A673 (cell line): ENCODE data around the gene ZNF425.

ENCODE experiments used
- CTCF ChIP-seq: fragments of 300-800, 200-600 bp; sonication (generic); conservative IDR thresholded peaks from 2 replicates; pipeline ENCODE4 v1.5.1; 2017; ENCODE audit warnings: low read depth, mild to moderate bottlenecking, antibody characterized with exemption, low read length, moderate library complexity, mixed read lengths
- EZH2 ChIP-seq: fragments of 200-600 bp; sonication (generic); IDR thresholded peaks from 2 replicates; pipeline ENCODE4 v1.6.1; 2017; ENCODE audit warnings: borderline replicate concordance, low read depth, mild to moderate bottlenecking, mixed read lengths, antibody characterized with exemption, low read length; ENCODE audit not compliant: poor library complexity, severe bottlenecking

DNA sequence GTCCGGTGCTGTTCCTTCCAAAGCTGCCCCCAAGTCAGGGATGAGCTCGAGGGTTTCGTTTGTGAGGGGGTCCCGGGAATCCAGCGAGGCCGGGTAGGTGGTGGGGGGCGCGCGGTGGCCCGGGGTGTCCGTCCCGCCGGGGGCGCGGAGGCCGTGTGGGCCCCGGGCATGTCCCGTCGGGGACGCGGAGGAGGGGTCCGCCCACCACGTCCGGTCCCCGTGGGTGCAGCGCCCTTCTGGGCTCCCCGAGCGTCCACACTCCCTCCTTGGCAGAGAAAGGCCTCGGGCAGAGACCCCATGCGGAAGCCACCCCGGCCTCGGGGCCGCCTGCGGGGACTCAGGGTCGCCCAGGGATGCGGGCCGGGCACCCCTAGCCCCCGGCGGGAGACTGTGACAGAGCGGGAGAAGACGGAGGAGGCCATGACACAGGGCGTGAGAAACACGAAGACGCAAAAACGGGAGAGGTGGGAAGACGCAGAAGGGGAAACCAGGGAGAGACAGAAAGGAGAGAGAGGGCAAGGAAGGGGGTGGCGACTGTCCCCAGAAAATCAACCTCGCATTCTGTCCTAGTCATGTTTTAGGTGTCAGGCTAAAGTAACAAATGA is 640 bp upstream of the ZNF425 start:
- TF ChIP-seq CTCF (no peak), EZH2 (no peak)
